ENCODE data around the gene KPNA1. TPM values are rescaled to one million over a fixed set of nuclear protein-coding genes. Genes with fewer than 3 reads are reported as not detected.

The KPNA1 gene
- total and polyA plus RNA-seq, 2 of the 13 experiments (the other 11 are each of a cell fraction or from before 2014, with no cell fraction given): 15.4 to 30.0 TPM

DNA sequence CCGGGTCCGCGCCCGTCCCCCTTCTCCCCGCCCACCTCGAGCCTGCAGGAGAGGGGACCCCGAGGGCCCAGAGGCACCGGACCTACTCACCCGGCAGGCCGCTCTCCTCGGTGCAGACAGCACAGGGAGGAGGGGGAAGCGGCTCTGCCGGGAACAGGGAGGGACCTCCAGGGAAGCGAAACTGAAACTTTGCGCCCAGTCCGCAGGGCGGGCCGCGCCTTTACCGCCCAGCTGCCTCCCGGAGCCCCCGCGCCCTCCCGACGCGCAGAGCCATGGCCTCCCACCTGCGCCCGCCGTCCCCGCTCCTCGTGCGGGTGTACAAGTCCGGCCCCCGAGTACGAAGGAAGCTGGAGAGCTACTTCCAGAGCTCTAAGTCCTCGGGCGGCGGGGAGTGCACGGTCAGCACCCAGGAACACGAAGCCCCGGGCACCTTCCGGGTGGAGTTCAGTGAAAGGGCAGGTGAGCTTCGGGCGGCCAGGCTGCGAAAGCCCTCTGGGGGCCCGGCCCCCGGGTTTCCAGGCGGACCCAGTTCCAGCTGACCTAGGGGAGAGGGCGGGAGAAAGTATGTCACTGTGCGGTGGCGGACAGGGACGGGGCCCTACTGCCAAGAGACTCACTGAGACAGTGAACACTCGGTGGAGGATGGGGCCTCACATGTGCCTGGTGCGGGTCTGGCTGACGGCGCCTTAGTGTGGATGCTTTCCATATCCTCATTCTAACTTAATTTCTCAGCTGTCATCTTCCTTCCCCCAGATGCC is 49.6 kb upstream of the KPNA1 start, which contains the start of the genes DTX3L and PARP9 (continued):
- TF ChIP-seq, protein P1, sequence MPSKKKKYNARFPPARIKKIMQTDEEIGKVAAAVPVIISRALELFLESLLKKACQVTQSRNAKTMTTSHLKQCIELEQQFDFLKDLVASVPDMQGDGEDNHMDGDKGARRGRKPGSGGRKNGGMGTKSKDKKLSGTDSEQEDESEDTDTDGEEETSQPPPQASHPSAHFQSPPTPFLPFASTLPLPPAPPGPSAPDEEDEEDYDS (CRISPR knock-in tag; IDR thresholded peaks at IDR 0.05): no peak
- TF ChIP-seq NR2F1 (CRISPR knock-in tag; IDR thresholded peaks at IDR 0.05) (no peak), ZBTB7A (CRISPR knock-in tag; IDR thresholded peaks at IDR 0.05) (peak; percentile 86), ZNF780A (CRISPR knock-in tag; IDR thresholded peaks at IDR 0.05) (no peak), ZNF562 (CRISPR knock-in tag; IDR thresholded peaks at IDR 0.05; ENCODE audit: borderline replicate concordance) (0 out of 2 replicates have a peak, but pooled peaks have one; percentile 71), ZNF607 (CRISPR knock-in tag; IDR thresholded peaks at IDR 0.05; ENCODE audit: borderline replicate concordance) (peak; percentile 69; the same call in 1 of the 2 replicates), ZNF549 (CRISPR knock-in tag; IDR thresholded peaks at IDR 0.05) (no peak), ZNF850 (CRISPR knock-in tag; conservative IDR thresholded peaks at IDR 0.05) (no peak), SNAPC2 (CRISPR knock-in tag; IDR thresholded peaks at IDR 0.05) (0 out of 2 replicates have a peak, but pooled peaks have one; percentile 69), E2F2 (CRISPR knock-in tag; IDR thresholded peaks at IDR 0.05; ENCODE audit: borderline replicate concordance) (no peak), ZNF33B (CRISPR knock-in tag; IDR thresholded peaks at IDR 0.05) (peak; percentile 86; the same call in 1 of the 2 replicates), HOXA5 (CRISPR knock-in tag; IDR thresholded peaks at IDR 0.05) (peak; percentile 81), PATZ1 (CRISPR knock-in tag; IDR thresholded peaks at IDR 0.05) (peak; percentile 94), ZNF772 (CRISPR knock-in tag; IDR thresholded peaks at IDR 0.05) (peak; percentile 90), ZNF878 (CRISPR knock-in tag; IDR thresholded peaks at IDR 0.05) (0 out of 2 replicates have a peak, but pooled peaks have one; percentile 53), RARG (CRISPR knock-in tag; IDR thresholded peaks at IDR 0.05; ENCODE audit: low read depth) (0 out of 2 replicates have a peak, but pooled peaks have one; percentile 10), KMT2A (CRISPR knock-in tag; IDR thresholded peaks at IDR 0.05) (peak; percentile 98), LCORL (IDR thresholded peaks at IDR 0.05) (no peak), LCORL (CRISPR knock-in tag; IDR thresholded peaks at IDR 0.05) (peak; percentile 53; the same call in 1 of the 2 replicates), GPN1 (CRISPR knock-in tag; IDR thresholded peaks at IDR 0.05; ENCODE audit: borderline replicate concordance) (no peak)
- TF ChIP-seq, protein P2, sequence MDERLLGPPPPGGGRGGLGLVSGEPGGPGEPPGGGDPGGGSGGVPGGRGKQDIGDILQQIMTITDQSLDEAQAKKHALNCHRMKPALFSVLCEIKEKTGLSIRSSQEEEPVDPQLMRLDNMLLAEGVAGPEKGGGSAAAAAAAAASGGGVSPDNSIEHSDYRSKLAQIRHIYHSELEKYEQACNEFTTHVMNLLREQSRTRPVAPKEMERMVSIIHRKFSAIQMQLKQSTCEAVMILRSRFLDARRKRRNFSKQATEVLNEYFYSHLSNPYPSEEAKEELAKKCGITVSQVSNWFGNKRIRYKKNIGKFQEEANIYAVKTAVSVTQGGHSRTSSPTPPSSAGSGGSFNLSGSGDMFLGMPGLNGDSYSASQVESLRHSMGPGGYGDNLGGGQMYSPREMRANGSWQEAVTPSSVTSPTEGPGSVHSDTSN (CRISPR knock-in tag; IDR thresholded peaks at IDR 0.05): no peak
- TF ChIP-seq, protein P3, sequence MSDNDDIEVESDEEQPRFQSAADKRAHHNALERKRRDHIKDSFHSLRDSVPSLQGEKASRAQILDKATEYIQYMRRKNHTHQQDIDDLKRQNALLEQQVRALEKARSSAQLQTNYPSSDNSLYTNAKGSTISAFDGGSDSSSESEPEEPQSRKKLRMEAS (IDR thresholded peaks at IDR 0.05): peak; percentile 84
- TF ChIP-seq, protein P4, sequence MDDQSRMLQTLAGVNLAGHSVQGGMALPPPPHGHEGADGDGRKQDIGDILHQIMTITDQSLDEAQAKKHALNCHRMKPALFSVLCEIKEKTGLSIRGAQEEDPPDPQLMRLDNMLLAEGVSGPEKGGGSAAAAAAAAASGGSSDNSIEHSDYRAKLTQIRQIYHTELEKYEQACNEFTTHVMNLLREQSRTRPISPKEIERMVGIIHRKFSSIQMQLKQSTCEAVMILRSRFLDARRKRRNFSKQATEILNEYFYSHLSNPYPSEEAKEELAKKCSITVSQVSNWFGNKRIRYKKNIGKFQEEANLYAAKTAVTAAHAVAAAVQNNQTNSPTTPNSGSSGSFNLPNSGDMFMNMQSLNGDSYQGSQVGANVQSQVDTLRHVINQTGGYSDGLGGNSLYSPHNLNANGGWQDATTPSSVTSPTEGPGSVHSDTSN (CRISPR knock-in tag; IDR thresholded peaks at IDR 0.05; ENCODE audit: borderline replicate concordance): no peak

Data from HepG2 (cell line).